ENCODE measurements around the gene CAMK2A.

GRCh38 chr5:150221471-150221870 is 68.1 kb downstream of the CAMK2A start:
- TF ChIP-seq, protein P1, sequence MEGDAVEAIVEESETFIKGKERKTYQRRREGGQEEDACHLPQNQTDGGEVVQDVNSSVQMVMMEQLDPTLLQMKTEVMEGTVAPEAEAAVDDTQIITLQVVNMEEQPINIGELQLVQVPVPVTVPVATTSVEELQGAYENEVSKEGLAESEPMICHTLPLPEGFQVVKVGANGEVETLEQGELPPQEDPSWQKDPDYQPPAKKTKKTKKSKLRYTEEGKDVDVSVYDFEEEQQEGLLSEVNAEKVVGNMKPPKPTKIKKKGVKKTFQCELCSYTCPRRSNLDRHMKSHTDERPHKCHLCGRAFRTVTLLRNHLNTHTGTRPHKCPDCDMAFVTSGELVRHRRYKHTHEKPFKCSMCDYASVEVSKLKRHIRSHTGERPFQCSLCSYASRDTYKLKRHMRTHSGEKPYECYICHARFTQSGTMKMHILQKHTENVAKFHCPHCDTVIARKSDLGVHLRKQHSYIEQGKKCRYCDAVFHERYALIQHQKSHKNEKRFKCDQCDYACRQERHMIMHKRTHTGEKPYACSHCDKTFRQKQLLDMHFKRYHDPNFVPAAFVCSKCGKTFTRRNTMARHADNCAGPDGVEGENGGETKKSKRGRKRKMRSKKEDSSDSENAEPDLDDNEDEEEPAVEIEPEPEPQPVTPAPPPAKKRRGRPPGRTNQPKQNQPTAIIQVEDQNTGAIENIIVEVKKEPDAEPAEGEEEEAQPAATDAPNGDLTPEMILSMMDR (IDR thresholded peaks at IDR 0.05) = no peak
- no peak for TF ChIP-seq POLR2A (IDR thresholded peaks at IDR 0.05)
- no peak for TF ChIP-seq POLR2AphosphoS5 (IDR thresholded peaks at IDR 0.05)

All from gastroesophageal sphincter (tissue), 3 donors.